CD4-positive, alpha-beta T cell (primary cell): ENCODE data around the gene DMPK. TPM values are rescaled to one million over a fixed set of nuclear protein-coding genes. Genes with fewer than 3 reads are reported as not detected.

Experiments
- ATAC-seq: fragments of 200-7000 bp; cut with Tn5 transposase; one replicate; pipeline ENCODE4 v1.10.0; 2022; ENCODE audit warnings: mild to moderate bottlenecking; ENCODE audit not compliant: poor library complexity
- CTCF ChIA-PET: fragments of 350-600 bp; sonication (Branson Sonifier 250); formaldehyde crosslinking; loops from one replicate; lab custom pipeline; 2021; ENCODE audit warnings: antibody characterized with exemption, inconsistent platforms; lab: Charles Lee
- POLR2A ChIA-PET: fragments of 350-600 bp; sonication (Branson Sonifier 250); formaldehyde crosslinking; loops from one replicate; lab custom pipeline; 2021; ENCODE audit warnings: antibody characterized with exemption, inconsistent platforms; lab: Charles Lee
- DNase-seq, 14 experiments: peaks; one replicate each; pipeline ENCODE4 v3.0.0-alpha.2; 2013 to 2020; ENCODE audit warnings: mixed read lengths in 2 of 14
- H3K27ac ChIP-seq, 2 donors: one replicate each; pipeline versions ENCODE4 v1.5.1 to v1.7.0; 2013; ENCODE audit warnings: low read length in 2 of 2, low read depth in 1 of 2, mild to moderate bottlenecking in 1 of 2
- H3K27me3 ChIP-seq, 2 experiments: 1 replicate in 1 of 2; 2 replicates in 1 of 2; pipeline versions ENCODE4 v1.6.1 to v1.7.0; 2013; ENCODE audit warnings: low read length in 2 of 2, control low read depth in 1 of 2, mild to moderate bottlenecking in 1 of 2, moderate library complexity in 1 of 2; ENCODE audit not compliant: insufficient read depth in 2 of 2, control insufficient read depth in 1 of 2
- H3K36me3 ChIP-seq: one replicate; pipeline ENCODE4 v1.6.1; 2013; ENCODE audit warnings: low read length, control low read depth; ENCODE audit not compliant: insufficient read depth
- H3K4me1 ChIP-seq: one replicate; pipeline ENCODE4 v1.6.1; 2013; ENCODE audit warnings: low read length, control low read depth; ENCODE audit not compliant: insufficient read depth
- H3K4me3 ChIP-seq: one replicate; pipeline ENCODE4 v1.5.1; 2013; ENCODE audit warnings: mild to moderate bottlenecking, low read length, moderate library complexity
- H3K9me3 ChIP-seq, 2 experiments: 1 replicate in 1 of 2; 2 replicates in 1 of 2; pipeline versions ENCODE4 v1.6.1 to v1.7.0; 2013; ENCODE audit warnings: low read length in 2 of 2, mild to moderate bottlenecking in 2 of 2, control low read depth in 1 of 2, moderate library complexity in 1 of 2; ENCODE audit not compliant: control insufficient read depth in 1 of 2, insufficient read depth in 1 of 2
- H3K27ac Mint-ChIP-seq: one replicate; pipeline ENCODE4 v1.8.0; 2020; ENCODE audit warnings: mixed read lengths
- H3K27me3 Mint-ChIP-seq: one replicate; pipeline ENCODE4 v1.8.0; 2021; ENCODE audit warnings: mixed read lengths
- H3K36me3 Mint-ChIP-seq: one replicate; pipeline ENCODE4 v1.8.0; 2021; ENCODE audit warnings: low read depth, mixed read lengths
- H3K4me1 Mint-ChIP-seq: one replicate; pipeline ENCODE4 v1.8.0; 2021; ENCODE audit warnings: low read depth, mixed read lengths
- H3K4me3 Mint-ChIP-seq: one replicate; pipeline ENCODE4 v1.8.0; 2020; ENCODE audit warnings: mild to moderate bottlenecking, mixed read lengths
- H3K9me3 Mint-ChIP-seq: one replicate; pipeline ENCODE4 v1.8.0; 2020; ENCODE audit warnings: mixed read lengths
- intact Hi-C, 2 experiments: fragments of 100-400 bp; cut with DNase I in 1 of 2; cut with micrococcal nuclease in 1 of 2; formaldehyde crosslinking; loops; one replicate each; pipeline versions ENCODE4 v1.15.1 to v1.9.0; 2023 to 2025; cut with DNase I, micrococcal nuclease
- total RNA-seq, 174 experiments: library from RNA in 2 of 174; stranded (reverse) in 2 of 174; gene quantifications; one replicate each; pipeline ENCODE4 v1.2.3 and lab custom pipeline; 2021 to 2026
- TF ChIP-seq, protein P1 (sequence below): fragments of 200-600 bp; IDR thresholded peaks from one replicate; pipeline ENCODE4 v1.8.0; 2022; ENCODE audit warnings: antibody characterized with exemption, mild to moderate bottlenecking

DMPK gene
- total RNA-seq, 2 experiments from 2014 or later, result 24.0 to 24.9 TPM

DNA sequence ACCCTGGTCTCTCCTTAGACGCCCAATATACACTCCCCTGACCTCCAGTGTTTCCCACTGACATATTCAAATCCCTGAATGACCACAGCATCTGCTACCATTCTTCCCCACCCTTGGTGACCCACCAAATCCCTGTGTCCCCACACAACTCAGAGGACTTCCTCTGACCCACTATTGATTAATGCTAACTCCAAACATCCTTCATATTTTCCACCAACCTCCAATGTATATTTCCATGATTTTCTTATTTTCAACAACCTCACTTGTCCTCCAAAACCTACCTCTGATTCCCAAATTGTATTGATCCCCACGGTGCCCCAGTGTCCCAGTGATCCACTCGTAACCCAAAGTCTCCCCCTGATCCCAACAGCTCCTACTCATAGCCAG, 10.9 kb upstream of the DMPK start:
- Histone ChIP-seq H3K27ac (no peak overlapping the region), H3K9me3 (no peaks in the 10 kb centered on the region), H3K4me3 (peak overlapping the region; percentile 44), H3K27me3 (peaks cover 21 to 23% of the 10 kb centered on the region in 2 experiments), H3K36me3 (peaks cover 18% of the 10 kb centered on the region), H3K4me1 (peaks cover 30% of the 10 kb centered on the region)
- TF ChIP-seq, protein P1, sequence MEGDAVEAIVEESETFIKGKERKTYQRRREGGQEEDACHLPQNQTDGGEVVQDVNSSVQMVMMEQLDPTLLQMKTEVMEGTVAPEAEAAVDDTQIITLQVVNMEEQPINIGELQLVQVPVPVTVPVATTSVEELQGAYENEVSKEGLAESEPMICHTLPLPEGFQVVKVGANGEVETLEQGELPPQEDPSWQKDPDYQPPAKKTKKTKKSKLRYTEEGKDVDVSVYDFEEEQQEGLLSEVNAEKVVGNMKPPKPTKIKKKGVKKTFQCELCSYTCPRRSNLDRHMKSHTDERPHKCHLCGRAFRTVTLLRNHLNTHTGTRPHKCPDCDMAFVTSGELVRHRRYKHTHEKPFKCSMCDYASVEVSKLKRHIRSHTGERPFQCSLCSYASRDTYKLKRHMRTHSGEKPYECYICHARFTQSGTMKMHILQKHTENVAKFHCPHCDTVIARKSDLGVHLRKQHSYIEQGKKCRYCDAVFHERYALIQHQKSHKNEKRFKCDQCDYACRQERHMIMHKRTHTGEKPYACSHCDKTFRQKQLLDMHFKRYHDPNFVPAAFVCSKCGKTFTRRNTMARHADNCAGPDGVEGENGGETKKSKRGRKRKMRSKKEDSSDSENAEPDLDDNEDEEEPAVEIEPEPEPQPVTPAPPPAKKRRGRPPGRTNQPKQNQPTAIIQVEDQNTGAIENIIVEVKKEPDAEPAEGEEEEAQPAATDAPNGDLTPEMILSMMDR, result no peak
- DNase-seq, result no peak
- H3K27ac Mint-ChIP-seq, result peak overlapping the region; percentile 81
- peaks cover 49% of the 10 kb centered on the region for H3K4me1 Mint-ChIP-seq
- peaks cover 33% of the 10 kb centered on the region for H3K27me3 Mint-ChIP-seq
- H3K36me3 Mint-ChIP-seq, result peaks cover 34% of the 10 kb centered on the region
- ChIA-PET CTCF (interaction anchor here (0.9 to 2.3 kb wide), 4 partner anchors 14 to 24 kb away, joined by 4 to 17 read pairs (median 7); no protein-coding TSS in a partner anchor), POLR2A (interaction anchor here (0.6 to 5.5 kb wide), 7 partner anchors 11 to 159 kb away, joined by 3 to 50 read pairs (median 6); partner anchors contain the start of genes DMPK, FBXO46, RSPH6A and SIX5)
- intact Hi-C loops, result loop anchor here (2.0 to 10.0 kb wide), 2 partner anchors 70 to 202 kb away; partner anchors contain the start of genes CCDC61 (in 1 of the 2) and SYMPK (in 1 of the 2)
- H3K4me3 Mint-ChIP-seq, result peak overlapping the region; percentile 92
- no peaks in the 10 kb centered on the region for H3K9me3 Mint-ChIP-seq
- ATAC-seq, result no peak

DNA sequence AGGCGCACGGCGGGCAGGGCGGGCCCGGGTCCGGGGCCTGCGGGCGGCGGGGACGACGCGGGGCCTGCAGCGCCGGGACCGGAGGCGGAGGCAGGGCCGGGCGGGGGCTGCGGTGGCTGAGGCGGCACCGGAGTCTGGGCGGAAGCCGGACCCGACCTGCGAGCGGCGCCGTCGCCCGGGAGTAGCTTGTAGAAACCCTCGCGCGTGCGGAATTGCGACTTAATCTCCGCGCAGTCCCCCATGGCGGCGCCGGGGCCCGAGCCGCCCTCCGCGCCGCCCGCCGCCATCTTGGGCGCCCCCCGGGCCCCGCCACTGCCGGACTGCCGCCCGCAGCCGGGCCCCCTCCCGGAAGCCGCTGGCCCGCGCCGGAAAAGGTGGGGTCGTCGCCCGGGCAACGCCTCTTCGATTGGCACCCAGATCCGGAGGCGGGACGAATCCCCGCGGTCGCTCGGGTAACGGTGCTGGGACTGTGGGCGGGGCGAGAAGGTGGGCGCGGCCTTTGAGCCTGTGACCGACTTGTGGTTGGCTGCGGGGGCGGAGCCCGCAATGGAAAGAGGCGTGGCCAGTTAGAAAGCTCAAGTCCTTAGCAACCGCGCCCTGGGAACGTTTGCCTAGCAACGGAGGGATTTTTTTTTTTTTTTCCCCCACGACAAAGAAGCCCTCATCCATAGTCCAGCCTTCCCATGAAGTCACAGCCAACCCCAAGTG, 10.3 kb upstream of the DMPK start, which contains the start of gene DMWD:
DMWD (minus strand) TSS at position 376 of the 708 bp plus-strand sequence; CDS start at position 287, 89 bp downstream.
- peaks cover 32% of the 10 kb centered on the region for H3K27me3 Mint-ChIP-seq
- peak; percentile 92 for ATAC-seq
- intact Hi-C loops, result loop anchor here (2.0 to 10.0 kb wide), 2 partner anchors 70 to 202 kb away; partner anchors contain the start of genes CCDC61 (in 1 of the 2) and SYMPK (in 1 of the 2)

More for the DNA sequence above, 10.3 kb upstream of the DMPK start, which contains the start of gene DMWD:
- peaks cover 52% of the 10 kb centered on the region for H3K4me1 Mint-ChIP-seq
- CTCF ChIA-PET, result interaction anchor here (0.9 to 2.3 kb wide), 4 partner anchors 14 to 25 kb away, joined by 4 to 17 read pairs (median 7); no protein-coding TSS in a partner anchor
- Histone ChIP-seq H3K36me3 (peaks cover 19% of the 10 kb centered on the region), H3K4me3 (peak within 1 kb of the TSS; percentile 55), H3K27ac (no peak within 1 kb of the TSS), H3K27me3 (peaks cover 16 to 23% of the 10 kb centered on the region in 2 experiments), H3K4me1 (peaks cover 30% of the 10 kb centered on the region), H3K9me3 (no peaks in the 10 kb centered on the region)
- no peaks in the 10 kb centered on the region for H3K9me3 Mint-ChIP-seq
- TF ChIP-seq, protein P1, result no peak
- peak within 1 kb of the TSS; percentile 81 for H3K27ac Mint-ChIP-seq
- POLR2A ChIA-PET, result interaction anchor here (0.6 to 5.5 kb wide), 8 partner anchors 10 to 160 kb away, joined by 3 to 50 read pairs (median 4); partner anchors contain the start of genes DMPK, FBXO46, RSPH6A and SIX5
- peaks cover 39% of the 10 kb centered on the region for H3K36me3 Mint-ChIP-seq
- peak within 1 kb of the TSS; percentile 92 for H3K4me3 Mint-ChIP-seq
- peak; percentile 98 to 100 (median 99) for DNase-seq
